GM18861 (cell line): ENCODE results near the gene NFIX.

Experiments used
- ATAC-seq: cut with Tn5 transposase; IDR thresholded peaks from one replicate; pipeline ENCODE4 v1.9.1; 2021; ENCODE audit not compliant: unreplicated experiment

NFIX gene

GRCh38 chr19:13139633-13140311 is 144.5 kb downstream of the NFIX start:
- ATAC-seq: no peak

DNA sequence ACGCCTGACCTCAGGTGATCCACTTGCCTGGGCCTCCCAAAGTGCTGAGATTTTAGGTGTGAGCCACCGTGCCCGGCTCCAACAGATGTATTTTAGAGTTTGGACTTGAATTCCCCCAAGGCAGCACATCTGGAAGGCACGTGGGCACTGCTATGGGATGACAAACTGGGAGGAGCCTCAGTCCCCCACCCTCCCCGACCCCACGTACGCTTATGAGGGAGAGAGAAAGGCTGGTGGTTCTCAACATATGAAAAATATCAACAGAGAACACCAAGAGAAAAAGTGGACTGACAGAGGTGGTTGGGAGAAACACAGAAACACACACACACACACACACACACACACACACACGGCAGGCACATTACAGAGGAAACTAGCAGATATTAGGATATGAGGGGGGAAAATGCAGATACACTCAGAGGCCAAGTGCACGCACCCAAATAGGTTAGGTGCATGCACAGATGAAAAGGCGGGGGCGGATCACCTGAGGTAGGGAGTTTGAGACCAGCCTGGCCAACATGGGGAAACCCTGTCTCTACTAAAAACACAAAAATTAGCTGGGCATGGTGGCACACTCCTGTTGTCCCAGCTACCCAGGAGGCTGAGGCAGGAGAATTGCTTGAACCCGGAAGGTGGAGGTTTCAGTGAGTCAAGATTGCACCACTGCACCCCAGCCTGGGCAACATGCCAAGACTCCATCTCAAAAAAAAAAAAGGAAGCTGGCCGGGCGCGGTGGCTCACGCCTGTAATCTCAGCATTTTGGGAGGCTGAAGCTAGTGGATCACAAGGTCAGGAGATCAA is 151.7 kb downstream of the NFIX start:
- no peak for ATAC-seq
